ENCODE results near the gene NQO1.
"Not testable (repeated sequence)": the region's sequence is repeated elsewhere in the genome, so short reads cannot be mapped to it uniquely, and the experiment has no call there.

Gene NQO1

DNA sequence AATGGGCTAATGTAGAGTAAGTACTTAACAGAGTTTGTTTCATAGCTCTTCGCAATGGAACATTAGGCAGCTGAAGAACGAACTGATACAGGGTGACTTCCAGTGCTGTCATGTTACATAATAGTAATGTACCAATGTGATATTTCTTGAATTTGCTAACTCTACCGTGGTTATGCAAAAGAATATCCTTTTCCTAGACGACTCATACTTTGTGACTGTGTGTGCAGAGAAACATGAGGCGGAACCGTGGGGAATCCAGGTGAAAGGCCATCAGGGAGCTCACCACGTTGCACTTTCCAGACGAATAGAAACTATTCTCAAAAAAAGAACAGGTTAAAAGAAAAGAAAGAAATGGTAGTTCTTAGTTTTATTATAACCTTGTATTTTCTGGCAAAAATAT lies 15.2 kb upstream of the NQO1 start:
- Histone ChIP-seq H3K27ac (no peak overlapping the region), H3K36me3 (peaks cover 69% of the 10 kb centered on the region), H3K27me3 (ENCODE audit: insufficient read depth, low read depth, severe bottlenecking) (no peaks in the 10 kb centered on the region), H3K9me3 (ENCODE audit: severe bottlenecking) (no peaks in the 10 kb centered on the region), H3K4me3 (ENCODE audit: low read depth, low read length) (no peak overlapping the region)
- no peak for TF ChIP-seq CTCF (IDR thresholded peaks at IDR 0.05; ENCODE audit: low read depth, low read length)
- DNase-seq, result no peak

GRCh38 chr16:69732101-69732500 lies 5.7 kb upstream of the NQO1 start:
- no peak overlapping the region for H3K4me3 ChIP-seq (ENCODE audit: low read depth, low read length)
- no peak overlapping the region for H3K27ac ChIP-seq
- DNase-seq, result no peak
- no peak for TF ChIP-seq CTCF (IDR thresholded peaks at IDR 0.05; ENCODE audit: low read depth, low read length)
- no peaks in the 10 kb centered on the region for H3K36me3 ChIP-seq
- H3K9me3 ChIP-seq (ENCODE audit: severe bottlenecking), result no peaks in the 10 kb centered on the region
- H3K27me3 ChIP-seq (ENCODE audit: insufficient read depth, low read depth, severe bottlenecking), result no peaks in the 10 kb centered on the region

- not testable (repeated sequence) for H3K9me3 ChIP-seq (ENCODE audit: severe bottlenecking); DNase-seq
Observed at GRCh38 chr16:69731280-69731679, 4.9 kb upstream of the NQO1 start.

DNA sequence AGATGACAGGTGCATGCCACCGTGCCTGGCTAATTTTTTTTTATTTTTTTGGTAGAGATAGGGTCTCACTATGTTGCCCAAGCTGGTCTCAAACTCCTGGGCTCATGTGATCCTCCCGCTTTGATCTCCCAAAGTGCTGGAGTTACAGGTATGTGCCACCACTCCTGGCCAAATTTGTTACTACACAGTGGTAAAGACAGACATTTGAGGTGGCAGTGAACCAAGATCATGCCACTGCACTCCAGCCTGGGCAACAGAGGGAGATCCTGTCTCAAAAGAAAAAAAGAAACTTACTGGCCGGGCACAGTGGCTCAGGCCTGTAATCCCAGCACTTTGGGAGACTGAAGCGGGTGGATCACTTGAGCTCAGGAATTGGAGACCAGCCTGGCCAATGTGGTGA lies 2.7 kb upstream of the NQO1 start:
- not testable (repeated sequence) for H3K36me3 ChIP-seq; H3K27ac ChIP-seq; H3K27me3 ChIP-seq (ENCODE audit: insufficient read depth, low read depth, severe bottlenecking); H3K4me3 ChIP-seq (ENCODE audit: low read depth, low read length); H3K9me3 ChIP-seq (ENCODE audit: severe bottlenecking); DNase-seq

More at GRCh38 chr16:69731280-69731679, 4.9 kb upstream of the NQO1 start:
- H3K27ac ChIP-seq; H3K27me3 ChIP-seq (ENCODE audit: insufficient read depth, low read depth, severe bottlenecking); H3K36me3 ChIP-seq; H3K4me3 ChIP-seq (ENCODE audit: low read depth, low read length): not testable (repeated sequence)

GRCh38 chr16:69727916-69728270 lies 1.5 kb upstream of the NQO1 start:
- no peak for DNase-seq
- no peak overlapping the region; the same call in 1 of the 2 replicates for H3K27ac ChIP-seq
- H3K9me3 ChIP-seq (ENCODE audit: severe bottlenecking), result no peaks in the 10 kb centered on the region
- H3K27me3 ChIP-seq (ENCODE audit: insufficient read depth, low read depth, severe bottlenecking), result no peaks in the 10 kb centered on the region
- no peak overlapping the region for H3K4me3 ChIP-seq (ENCODE audit: low read depth, low read length)
- H3K36me3 ChIP-seq, result no peaks in the 10 kb centered on the region
- no peak for TF ChIP-seq CTCF (IDR thresholded peaks at IDR 0.05; ENCODE audit: low read depth, low read length)

GRCh38 chr16:69725480-69726312 lies 664 bp downstream of the NQO1 start:
- TF ChIP-seq CTCF (IDR thresholded peaks at IDR 0.05; ENCODE audit: low read depth, low read length), result no peak
- Histone ChIP-seq H3K36me3 (no peaks in the 10 kb centered on the region), H3K27ac (peak overlapping the region; percentile 80), H3K9me3 (ENCODE audit: severe bottlenecking) (no peaks in the 10 kb centered on the region), H3K27me3 (ENCODE audit: insufficient read depth, low read depth, severe bottlenecking) (no peaks in the 10 kb centered on the region), H3K4me3 (ENCODE audit: low read depth, low read length) (peak overlapping the region; percentile 63)
- DNase-seq, result no peak

GRCh38 chr16:69724981-69725479 lies 1.3 kb downstream of the NQO1 start:
- no peak overlapping the region for H3K4me3 ChIP-seq (ENCODE audit: low read depth, low read length)

More at GRCh38 chr16:69724981-69725479, 1.3 kb downstream of the NQO1 start:
- Histone ChIP-seq H3K27ac (peak overlapping the region; percentile 12), H3K27me3 (ENCODE audit: insufficient read depth, low read depth, severe bottlenecking) (no peaks in the 10 kb centered on the region), H3K36me3 (no peaks in the 10 kb centered on the region), H3K9me3 (ENCODE audit: severe bottlenecking) (no peaks in the 10 kb centered on the region)
- no peak for DNase-seq
- no peak for TF ChIP-seq CTCF (IDR thresholded peaks at IDR 0.05; ENCODE audit: low read depth, low read length)

Data from WERI-Rb-1 (cell line).